Measurements from ENCODE around the gene PHF13. TPM values are rescaled to one million over a fixed set of nuclear protein-coding genes. Genes with fewer than 3 reads are reported as not detected.
A peak's percentile ranks its signal among the peaks of the same experiment; 100 is the strongest.

Gene PHF13
- total and polyA plus RNA-seq, 9 of the 15 experiments (the other 6 are each of a cell fraction or from before 2014, with no cell fraction given), result 1.8 to 36.1 (median 11.7) TPM

GRCh38 chr1:6603238-6603914 is 10.2 kb upstream of the PHF13 start:
- H3K9me3 ChIP-seq (replicated peaks; ENCODE audit: control insufficient read depth, insufficient read depth, low read depth, low read length), result no peaks in the 10 kb centered on the region
- in situ Hi-C loops (cut with MboI) (no loop called here), intact Hi-C loops (cut with micrococcal nuclease) (no loop called here)
- H3K4me2 ChIP-seq (ENCODE audit: insufficient read depth, low read length), result peak overlapping the region; percentile 75
- H3K79me2 ChIP-seq (ENCODE audit: control insufficient read depth, insufficient read depth, low read length), result peaks cover 41% of the 10 kb centered on the region
- POLR2A ChIA-PET, result interaction anchor here (0.6 to 10.7 kb wide), 14 partner anchors 8 to 718 kb away, joined by 3 to 221 read pairs (median 6); partner anchors contain the start of genes PHF13, THAP3 and ZBTB48
- H2AFZ ChIP-seq (ENCODE audit: low read depth, low read length), result peak overlapping the region; percentile 100
- H3K4me1 ChIP-seq (replicated peaks in 1 of 2; ENCODE audit: control insufficient read depth in 2 of 2, insufficient read depth in 2 of 2, low read length in 2 of 2), result peaks cover 32 to 53% of the 10 kb centered on the region in 2 experiments
- peaks cover 29% of the 10 kb centered on the region for H4K20me1 ChIP-seq (replicated peaks; ENCODE audit: control insufficient read depth, insufficient read depth, low read length)
- peak; percentile 26 for ATAC-seq
- BruUV-seq (replicated peaks), result TSS peak; percentile 90
- peak overlapping the region; percentile 95 to 96 for H3K9ac ChIP-seq (ENCODE audit: insufficient read depth in 1 of 2, low read depth in 2 of 2, low read length in 2 of 2)
- peak in 2 of 4 experiments; percentile 63 to 80 for DNase-seq (ENCODE audit: extremely low read depth in 1 of 4, low spot score in 3 of 4)
- H3K36me3 ChIP-seq (ENCODE audit: control insufficient read depth, insufficient read depth, low read length), result peaks cover 22% of the 10 kb centered on the region; the same call in 2 of the 3 replicates
- 1% methylated on average over 36 of the region's 36 CpGs for WGBS (ENCODE audit: insufficient coverage, low coverage, missing lambda C conversion rate)
- H3K9me1 ChIP-seq (ENCODE audit: control insufficient read depth, insufficient read depth, low read length), result peaks cover 14% of the 10 kb centered on the region
- H3K4me3 ChIP-seq, result peak overlapping the region; percentile 89
- peak overlapping the region; percentile 99 for H3K27ac ChIP-seq (ENCODE audit: extremely low read depth, low read depth, low read length)
- no peaks in the 10 kb centered on the region for H3K27me3 ChIP-seq (ENCODE audit: control insufficient read depth in 2 of 2, insufficient read depth in 2 of 2, low read length in 2 of 2)
- CTCF ChIA-PET (ENCODE audit: low intra/inter-chr PET ratio), result no interaction called here
- FAIRE-seq, result peak; percentile 70
- no peak for TF ChIP-seq ZNF146 (CRISPR knock-in tag; IDR thresholded peaks at IDR 0.05; ENCODE audit: unreplicated experiment)
- TF ChIP-seq HINFP (tag; conservative IDR thresholded peaks at IDR 0.05; ENCODE audit: low read depth), result no peak
- TF ChIP-seq NONO (IDR thresholded peaks at IDR 0.05; ENCODE audit: low read depth in 2 of 2, low read length in 1 of 2), result no peak
- no peak for TF ChIP-seq ZNF3 (CRISPR knock-in tag; IDR thresholded peaks at IDR 0.05)
- no peak for TF ChIP-seq ZBED1 (IDR thresholded peaks at IDR 0.05)
- 0 out of 4 replicates have a peak, but pooled peaks of 1 of the 2 experiments have one; percentile 6 for TF ChIP-seq TEAD1 (CRISPR knock-in tag; IDR thresholded peaks at IDR 0.05)
- TF ChIP-seq KDM1A (IDR thresholded peaks at IDR 0.05), result no peak
- no peak for TF ChIP-seq NFE2 (IDR thresholded peaks at IDR 0.05; ENCODE audit: low read depth)
- no peak for TF ChIP-seq GATA2 (CRISPR knock-in tag; IDR thresholded peaks at IDR 0.05)
- no peak for TF ChIP-seq ARHGAP35 (IDR thresholded peaks at IDR 0.05; ENCODE audit: partially characterized antibody)
- 0 out of 2 replicates have a peak, but pooled peaks have one; percentile 50 for TF ChIP-seq SP1 (CRISPR knock-in tag; IDR thresholded peaks at IDR 0.05)
- no peak for TF ChIP-seq THRAP3 (IDR thresholded peaks at IDR 0.05; ENCODE audit: borderline replicate concordance)
- peak; percentile 64; the same call in 1 of the 2 replicates for TF ChIP-seq ATF7 (IDR thresholded peaks at IDR 0.05)
- no peak for TF ChIP-seq CREBBP (IDR thresholded peaks at IDR 0.05; ENCODE audit: low read depth, low read length)
- TF ChIP-seq, protein P1, sequence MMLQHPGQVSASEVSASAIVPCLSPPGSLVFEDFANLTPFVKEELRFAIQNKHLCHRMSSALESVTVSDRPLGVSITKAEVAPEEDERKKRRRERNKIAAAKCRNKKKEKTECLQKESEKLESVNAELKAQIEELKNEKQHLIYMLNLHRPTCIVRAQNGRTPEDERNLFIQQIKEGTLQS (IDR thresholded peaks at IDR 0.05), result peak; percentile 38; the same call in 1 of the 2 replicates
- TF ChIP-seq, protein P1 (CRISPR knock-in tag; conservative IDR thresholded peaks at IDR 0.05), result no peak
- no peak for TF ChIP-seq PHB2 (IDR thresholded peaks at IDR 0.05; ENCODE audit: low read depth)
- no peak for TF ChIP-seq STAT5B (CRISPR knock-in tag; IDR thresholded peaks at IDR 0.05)
- no peak for TF ChIP-seq IRF1 (CRISPR knock-in tag; IDR thresholded peaks at IDR 0.05; ENCODE audit: borderline replicate concordance)
- no peak for TF ChIP-seq NR2C1 (IDR thresholded peaks at IDR 0.05)
- TF ChIP-seq NR2C1 (tag; IDR thresholded peaks at IDR 0.05), result 0 out of 2 replicates have a peak, but pooled peaks have one; percentile 39
- 0 out of 2 replicates have a peak, but pooled peaks have one; percentile 20 for TF ChIP-seq CHD2 (IDR thresholded peaks at IDR 0.05; ENCODE audit: low read depth, low read length)

All from K562 (cell line).